B cell (primary cell): ENCODE measurements around the gene NR4A1. TPM values are rescaled to one million over a fixed set of nuclear protein-coding genes. Genes with fewer than 3 reads are reported as not detected.

Source experiments
- ATAC-seq: fragments of 200-7000 bp; cut with Tn5 transposase; one replicate; pipeline ENCODE4 v1.10.0; 2021; ENCODE audit warnings: low read depth, mild to moderate bottlenecking, moderate number of reproducible peaks, moderate library complexity
- CTCF ChIA-PET: fragments of 350-600 bp; sonication (Branson Sonifier 250); formaldehyde crosslinking; loops from one replicate; lab custom pipeline; 2021; ENCODE audit warnings: antibody characterized with exemption, inconsistent platforms; lab: Charles Lee
- POLR2A ChIA-PET: fragments of 350-600 bp; sonication (Branson Sonifier 250); formaldehyde crosslinking; loops from one replicate; lab custom pipeline; 2021; ENCODE audit warnings: antibody characterized with exemption; lab: Charles Lee
- DNase-seq: peaks from one replicate; pipeline ENCODE4 v3.0.0; 2013
- H2AFZ ChIP-seq: 2 replicates; pipeline ENCODE4 v1.6.1; 2012; ENCODE audit warnings: mild to moderate bottlenecking, low read depth, low read length; ENCODE audit not compliant: insufficient read depth, poor library complexity, severe bottlenecking
- H3K27ac ChIP-seq, 2 donors: 1 replicate in 1 of 2; 2 replicates in 1 of 2; pipeline ENCODE4 v1.5.1; 2012 to 2013; ENCODE audit warnings: low read length in 2 of 2, mild to moderate bottlenecking in 2 of 2, moderate library complexity in 1 of 2
- H3K27me3 ChIP-seq, 4 experiments: fragments of 200-600 bp in 1 of 4; sonication (generic) in 1 of 4; replicated peaks in 1 of 4; 1 replicate in 2 of 4; 2 replicates in 2 of 4; pipeline versions ENCODE4 v1.6.1 to v1.7.0; 2013 to 2016; ENCODE audit warnings: low read length in 3 of 4, mild to moderate bottlenecking in 2 of 4, mixed read lengths in 1 of 4, moderate library complexity in 1 of 4; ENCODE audit not compliant: insufficient read depth in 4 of 4, control insufficient read depth in 3 of 4; ENCODE audit errors: control extremely low read depth in 1 of 4
- H3K36me3 ChIP-seq, 2 experiments: replicated peaks in 1 of 2; 1 replicate in 1 of 2; 2 replicates in 1 of 2; pipeline versions ENCODE4 v1.6.1 to v1.7.1; 2013; ENCODE audit warnings: low read length in 1 of 2; ENCODE audit not compliant: insufficient read depth in 2 of 2, control insufficient read depth in 1 of 2; ENCODE audit errors: control extremely low read depth in 1 of 2, extremely low read depth in 1 of 2
- H3K4me1 ChIP-seq, 2 donors: fragments of 200-600 bp in 1 of 2; sonication (generic) in 1 of 2; 1 replicate in 1 of 2; 2 replicates in 1 of 2; pipeline versions ENCODE4 v1.5.1 to v1.6.1; 2013 to 2017; ENCODE audit warnings: low read length in 2 of 2; ENCODE audit not compliant: control insufficient read depth in 2 of 2, insufficient read depth in 2 of 2
- H3K4me2 ChIP-seq: replicated peaks from 2 replicates; pipeline ENCODE3; 2012; ENCODE audit warnings: mild to moderate bottlenecking, low read depth, low read length; ENCODE audit not compliant: poor library complexity, severe bottlenecking
- H3K4me3 ChIP-seq, 5 experiments: fragments of 200-600 bp in 1 of 5; sonication (generic) in 1 of 5; 1 replicate in 3 of 5; 2 replicates in 2 of 5; pipeline versions ENCODE4 v1.5.1 to v1.7.0; 2011 to 2016; ENCODE audit warnings: low read length in 4 of 5, mild to moderate bottlenecking in 4 of 5, low read depth in 2 of 5, control low read depth in 1 of 5, moderate library complexity in 1 of 5; ENCODE audit not compliant: insufficient read depth in 1 of 5; ENCODE audit errors: control extremely low read depth in 1 of 5, extremely low read depth in 1 of 5
- H3K79me2 ChIP-seq: fragments of 200-600 bp; sonication (generic); one replicate; pipeline ENCODE4 v1.6.0; 2016; ENCODE audit warnings: low read length; ENCODE audit not compliant: control insufficient read depth, insufficient read depth
- H3K9ac ChIP-seq: fragments of 200-600 bp; sonication (generic); 2 replicates; pipeline ENCODE4 v1.6.1; 2017; ENCODE audit warnings: mild to moderate bottlenecking, low read length, moderate library complexity
- H3K9me3 ChIP-seq, 3 donors: one replicate each; pipeline versions ENCODE4 v1.6.1 to v1.7.1; 2013; ENCODE audit warnings: low read length in 2 of 3; ENCODE audit not compliant: control insufficient read depth in 2 of 3, insufficient read depth in 1 of 3; ENCODE audit errors: control extremely low read depth in 1 of 3
- H4K20me1 ChIP-seq: 2 replicates; pipeline ENCODE4 v1.6.0; 2012; ENCODE audit warnings: mild to moderate bottlenecking, low read length; ENCODE audit not compliant: insufficient read depth, control insufficient read depth, poor library complexity, severe bottlenecking
- H3K27ac Mint-ChIP-seq: one replicate; pipeline ENCODE4 v1.8.0; 2021; ENCODE audit warnings: mixed read lengths
- H3K27me3 Mint-ChIP-seq: one replicate; pipeline ENCODE4 v1.8.0; 2021; ENCODE audit warnings: mixed read lengths
- H3K4me1 Mint-ChIP-seq: one replicate; pipeline ENCODE4 v1.8.0; 2021; ENCODE audit warnings: mixed read lengths
- H3K4me3 Mint-ChIP-seq: one replicate; pipeline ENCODE4 v1.8.0; 2021; ENCODE audit warnings: mixed read lengths
- H3K9me3 Mint-ChIP-seq: one replicate; pipeline ENCODE4 v1.8.0; 2022; ENCODE audit warnings: mixed read lengths; ENCODE audit not compliant: insufficient read depth
- CTCF ChIP-seq: fragments of 200-600 bp; IDR thresholded peaks from one replicate; pipeline ENCODE4 v1.8.0; 2022; ENCODE audit warnings: antibody characterized with exemption, mild to moderate bottlenecking
- EZH2 ChIP-seq: IDR thresholded peaks from 2 replicates; pipeline ENCODE4 v1.6.1; 2012; ENCODE audit warnings: borderline replicate concordance, low read depth, mild to moderate bottlenecking, moderate library complexity, low read length; ENCODE audit not compliant: insufficient read depth, poor library complexity, severe bottlenecking
- WGBS: methylation state at CpG from one replicate; pipeline ENCODE4 v1.1.5; 2013; ENCODE audit warnings: missing lambda C conversion rate; ENCODE audit not compliant: insufficient coverage; 5-methylcytosine and 5-hydroxymethylcytosine counted together
- intact Hi-C: fragments of 100-400 bp; cut with micrococcal nuclease; formaldehyde crosslinking; loops from one replicate; pipeline ENCODE4 v1.10.0; 2022
- polyA plus RNA-seq: library from polyadenylated mRNA; depleted of rRNA; stranded (reverse); fragments of >200 nt; gene quantifications from 2 replicates; pipeline ENCODE4 v1.2.3, GENCODE V29; 2012
- total RNA-seq, 2 donors: library from RNA; stranded (reverse); fragments of 120-200 nt in 1 of 2; gene quantifications; 1 replicate in 1 of 2; 2 replicates in 1 of 2; pipeline versions ENCODE4 v1.2.3 to v1.2.4, GENCODE V29; 2013 to 2022

Gene NR4A1
- total and polyA plus RNA-seq, 2 donors (not counting 1 experiment from before 2014, with no cell fraction given): 43.2 to 470 TPM

- H3K36me3 ChIP-seq: no peaks in the 10 kb centered on the region
- H4K20me1 ChIP-seq: no peaks in the 10 kb centered on the region
- no peaks in the 10 kb centered on the region for H3K9me3 ChIP-seq
- WGBS: 22% methylated on average over 10 of the region's 20 CpGs
- H2AFZ ChIP-seq: peak overlapping the region; percentile 71
- peaks cover 52% of the 10 kb centered on the region for H3K4me1 Mint-ChIP-seq
- DNase-seq (no peak), ATAC-seq (no peak)
- H3K9me3 Mint-ChIP-seq: no peaks in the 10 kb centered on the region
- H3K27ac ChIP-seq: peak overlapping the region in 1 of 2 donors; percentile 15
- H3K27ac Mint-ChIP-seq: no peak overlapping the region
- peaks cover 35 to 56% of the 10 kb centered on the region in 2 donors for H3K4me1 ChIP-seq
- H3K79me2 ChIP-seq: no peaks in the 10 kb centered on the region
- peak overlapping the region; percentile 74 for H3K9ac ChIP-seq
- POLR2A ChIA-PET: interaction anchor here (1.0 to 4.8 kb wide), 6 partner anchors 9 to 46 kb away, joined by 3 to 28 read pairs (median 8); partner anchors contain the start of genes ATG101 and TAMALIN
- H3K27me3 Mint-ChIP-seq: no peaks in the 10 kb centered on the region
- peak overlapping the region; percentile 100 for H3K4me2 ChIP-seq
- no peak for TF ChIP-seq EZH2
- TF ChIP-seq CTCF: peak; percentile 68
- H3K4me3 Mint-ChIP-seq: peak overlapping the region; percentile 88
- peak overlapping the region in 4 of 5 experiments; percentile 53 to 77 (median 60) for H3K4me3 ChIP-seq
- intact Hi-C loops: loop anchor here (1.0 kb wide), 1 partner anchor 18 kb away; the partner anchor contains the start of gene TAMALIN
- no peaks in the 10 kb centered on the region for H3K27me3 ChIP-seq
- CTCF ChIA-PET: interaction anchor here (1.0 to 32.6 kb wide), 15 partner anchors 8 to 134 kb away, joined by 3 to 1315 read pairs (median 11); partner anchors contain the start of genes ATG101, NR4A1, SMIM41 and TAMALIN
Observed at GRCh38 chr12:52023976-52024688, 27.1 kb upstream of the NR4A1 start.
